GM23338 (cell line): ENCODE results near the gene TGM2. TPM values are rescaled to one million over a fixed set of nuclear protein-coding genes. Genes with fewer than 3 reads are reported as not detected.

Experiments used
- ATAC-seq: fragments of 200-7000 bp; cut with Tn5 transposase; 3 replicates; pipeline ENCODE4 v1.9.1; 2020
- DNase-seq: peaks from one replicate; pipeline ENCODE4 v3.0.0-alpha.2; 2015; ENCODE audit warnings: low spot score
- H2AFZ ChIP-seq: fragments of 200-600 bp; sonication (generic); 2 replicates; pipeline ENCODE4 v1.8.0; 2016; ENCODE audit warnings: antibody characterized with exemption, mild to moderate bottlenecking, moderate library complexity
- H3F3A ChIP-seq: fragments of 200-600 bp; sonication (generic); replicated peaks from 2 replicates; pipeline ENCODE4 v1.8.0; 2017; ENCODE audit warnings: antibody characterized with exemption, mixed run types, low read depth
- H3K27ac ChIP-seq: fragments of 200-600 bp; sonication (generic); 2 replicates; pipeline ENCODE4 v1.6.1; 2016; ENCODE audit warnings: low read depth
- H3K27me3 ChIP-seq: fragments of 200-600 bp; sonication (generic); 2 replicates; pipeline ENCODE4 v1.8.0; 2016; ENCODE audit warnings: mild to moderate bottlenecking, mixed run types, moderate library complexity; ENCODE audit not compliant: insufficient read depth
- H3K36me3 ChIP-seq: fragments of 200-600 bp; sonication (generic); 2 replicates; pipeline ENCODE4 v1.8.0; 2016; ENCODE audit warnings: mild to moderate bottlenecking; ENCODE audit not compliant: insufficient read depth
- H3K4me1 ChIP-seq: fragments of 200-600 bp; sonication (generic); 2 replicates; pipeline ENCODE4 v1.8.0; 2016; ENCODE audit warnings: mild to moderate bottlenecking, moderate library complexity; ENCODE audit not compliant: insufficient read depth
- H3K4me2 ChIP-seq: fragments of 200-600 bp; sonication (generic); 2 replicates; pipeline ENCODE4 v1.7.1; 2017; ENCODE audit warnings: mixed run types
- H3K4me3 ChIP-seq: fragments of 200-600 bp; sonication (generic); 2 replicates; pipeline ENCODE4 v1.6.1; 2016; ENCODE audit warnings: mixed run types
- H3K79me2 ChIP-seq: fragments of 200-600 bp; sonication (generic); replicated peaks from 2 replicates; pipeline ENCODE4 v1.8.0; 2017; ENCODE audit warnings: mild to moderate bottlenecking; ENCODE audit not compliant: insufficient read depth
- H3K9me2 ChIP-seq: fragments of 200-600 bp; sonication (generic); 2 replicates; pipeline ENCODE4 v1.8.0; 2017; ENCODE audit not compliant: insufficient read depth
- H4K20me1 ChIP-seq: fragments of 200-600 bp; sonication (generic); replicated peaks from 2 replicates; pipeline ENCODE4 v1.8.0; 2017; ENCODE audit warnings: mild to moderate bottlenecking; ENCODE audit not compliant: insufficient read depth
- H3K27ac Mint-ChIP-seq: 2 replicates; pipeline ENCODE4 v1.8.0; 2020; ENCODE audit warnings: inconsistent platforms, mild to moderate bottlenecking, moderate library complexity, mixed read lengths
- H3K27me3 Mint-ChIP-seq: 3 replicates; pipeline ENCODE4 v1.8.0; 2022; ENCODE audit warnings: low read depth, mild to moderate bottlenecking, moderate library complexity, mixed read lengths, inconsistent platforms; ENCODE audit not compliant: insufficient read depth, poor library complexity
- H3K36me3 Mint-ChIP-seq: 3 replicates; pipeline ENCODE4 v1.8.0; 2021; ENCODE audit warnings: low read depth, mild to moderate bottlenecking, inconsistent platforms, moderate library complexity, mixed read lengths
- H3K4me1 Mint-ChIP-seq: 3 replicates; pipeline ENCODE4 v1.8.0; 2020; ENCODE audit warnings: mild to moderate bottlenecking, inconsistent platforms, mixed read lengths
- H3K4me3 Mint-ChIP-seq: 3 replicates; pipeline ENCODE4 v1.8.0; 2021; ENCODE audit warnings: moderate library complexity, mild to moderate bottlenecking, inconsistent platforms, mixed read lengths
- H3K9me3 Mint-ChIP-seq: 3 replicates; pipeline ENCODE4 v1.8.0; 2020; ENCODE audit warnings: moderate library complexity, mild to moderate bottlenecking, inconsistent platforms, mixed read lengths
- CREB1 ChIP-seq: fragments of 250-450 bp; sonication (Bioruptor Pico); IDR thresholded peaks from 2 replicates; pipeline ENCODE4 v1.5.0; 2020; ENCODE audit warnings: low read depth, mild to moderate bottlenecking, moderate library complexity
- EZH2 ChIP-seq: fragments of 200-600 bp; sonication (generic); IDR thresholded peaks from one replicate; pipeline ENCODE4 v1.8.0; 2017; ENCODE audit warnings: antibody characterized with exemption, mild to moderate bottlenecking, low read depth; ENCODE audit not compliant: unreplicated experiment
- EZH2phosphoT487 ChIP-seq: fragments of 200-600 bp; sonication (generic); IDR thresholded peaks from one replicate; pipeline ENCODE4 v1.8.1; 2018; ENCODE audit warnings: antibody characterized with exemption; ENCODE audit not compliant: unreplicated experiment
- POLR2AphosphoS5 ChIP-seq: IDR thresholded peaks from 2 replicates; pipeline ENCODE4 v1.6.1; 2016; ENCODE audit warnings: antibody characterized with exemption, low read depth
- STAT1 ChIP-seq: IDR thresholded peaks from one replicate; pipeline ENCODE4 v1.6.1; 2016; ENCODE audit warnings: antibody characterized with exemption; ENCODE audit not compliant: unreplicated experiment
- ZNF114 ChIP-seq: fragments of 250-450 bp; sonication (Bioruptor Pico); IDR thresholded peaks from 2 replicates; pipeline ENCODE4 v1.5.0; 2020; ENCODE audit warnings: mild to moderate bottlenecking, moderate library complexity
- polyA plus RNA-seq: library from polyadenylated mRNA; unstranded; fragments of >200 nt; fragmentation: Nextera tagmentation; extraction: Ambion mirVana; gene quantifications from 2 replicates; pipeline ENCODE4 v1.2.1, GENCODE V29; 2016
- total RNA-seq: library from RNA; depleted of rRNA; stranded (reverse); fragments of >200 nt; shearing (Covaris generic); gene quantifications from 2 replicates; pipeline ENCODE4 v1.2.3, GENCODE V29; 2014
- TF ChIP-seq, protein P1 (sequence below), 2 experiments: fragments of 200-600 bp in 1 of 2; sonication (generic) in 1 of 2; conservative IDR thresholded peaks; 2 replicates each; pipeline versions ENCODE4 v1.5.1 to v1.6.1; 2016 to 2017; ENCODE audit warnings: antibody characterized with exemption in 2 of 2, low read depth in 2 of 2, mild to moderate bottlenecking in 2 of 2, moderate library complexity in 1 of 2
- TF ChIP-seq, protein P2 (sequence below): IDR thresholded peaks from one replicate; pipeline ENCODE4 v1.6.1; 2018; ENCODE audit warnings: antibody characterized with exemption; ENCODE audit not compliant: unreplicated experiment
- TF ChIP-seq, protein P3 (sequence below): fragments of 250-450 bp; sonication (Bioruptor Pico); IDR thresholded peaks from 2 replicates; pipeline ENCODE4 v1.5.0; 2020; ENCODE audit warnings: mild to moderate bottlenecking, moderate library complexity

TGM2 gene
- total and polyA plus RNA-seq, 2 experiments from 2014 or later, result 0.45 to 1.0 TPM

DNA sequence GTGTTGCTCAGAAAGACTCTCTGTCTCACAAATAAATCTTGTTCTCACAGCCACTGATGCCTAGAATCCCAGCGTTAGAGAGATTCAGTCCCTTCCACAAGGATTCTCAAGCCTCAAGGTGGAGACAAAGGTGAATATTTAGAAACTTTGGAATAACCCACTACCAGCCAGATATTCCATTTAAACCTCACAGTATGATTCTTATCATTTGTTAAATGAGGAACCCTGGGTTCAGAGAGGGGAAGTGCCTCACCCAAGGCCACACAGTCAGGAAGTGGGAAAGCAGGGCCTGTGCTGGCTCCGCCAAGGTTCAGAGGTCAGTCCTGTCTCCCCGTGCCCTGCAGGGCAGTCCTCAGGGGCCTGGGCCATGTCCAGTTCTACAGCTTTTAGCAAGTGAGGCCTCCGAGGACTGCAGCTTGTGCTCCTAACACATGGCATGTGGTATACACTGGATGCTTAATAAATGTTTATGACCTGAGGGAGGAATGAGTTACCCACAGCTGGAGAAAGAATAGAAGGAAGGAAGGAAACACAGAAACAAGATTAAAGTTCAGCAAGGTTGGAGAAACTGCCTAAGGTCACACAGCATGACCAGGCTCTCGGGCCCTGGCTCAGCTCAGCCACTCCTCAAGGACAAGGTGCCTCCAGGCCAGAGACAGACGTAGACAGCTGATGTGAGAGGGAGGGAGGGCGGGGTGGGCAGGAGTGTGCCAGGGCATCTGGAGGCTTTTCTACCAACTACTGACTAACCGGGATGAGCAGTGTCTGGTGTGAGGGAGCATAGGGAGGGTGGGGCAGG, 3.9 kb upstream of the TGM2 start:
- H3K27ac Mint-ChIP-seq, result no peak overlapping the region
- Histone ChIP-seq H2AFZ (no peak overlapping the region), H4K20me1 (no peaks in the 10 kb centered on the region), H3K79me2 (no peaks in the 10 kb centered on the region), H3K9me2 (no peaks in the 10 kb centered on the region), H3F3A (no peaks in the 10 kb centered on the region), H3K27me3 (no peaks in the 10 kb centered on the region), H3K27ac (no peak overlapping the region), H3K4me1 (no peaks in the 10 kb centered on the region), H3K4me2 (no peak overlapping the region), H3K36me3 (no peaks in the 10 kb centered on the region), H3K4me3 (no peak overlapping the region)
- H3K4me3 Mint-ChIP-seq, result no peak overlapping the region
- H3K36me3 Mint-ChIP-seq, result no peaks in the 10 kb centered on the region
- peaks cover 5% of the 10 kb centered on the region for H3K27me3 Mint-ChIP-seq
- ATAC-seq (no peak), DNase-seq (no peak)
- TF ChIP-seq STAT1, result no peak
- no peak for TF ChIP-seq EZH2phosphoT487
- TF ChIP-seq, protein P1, sequence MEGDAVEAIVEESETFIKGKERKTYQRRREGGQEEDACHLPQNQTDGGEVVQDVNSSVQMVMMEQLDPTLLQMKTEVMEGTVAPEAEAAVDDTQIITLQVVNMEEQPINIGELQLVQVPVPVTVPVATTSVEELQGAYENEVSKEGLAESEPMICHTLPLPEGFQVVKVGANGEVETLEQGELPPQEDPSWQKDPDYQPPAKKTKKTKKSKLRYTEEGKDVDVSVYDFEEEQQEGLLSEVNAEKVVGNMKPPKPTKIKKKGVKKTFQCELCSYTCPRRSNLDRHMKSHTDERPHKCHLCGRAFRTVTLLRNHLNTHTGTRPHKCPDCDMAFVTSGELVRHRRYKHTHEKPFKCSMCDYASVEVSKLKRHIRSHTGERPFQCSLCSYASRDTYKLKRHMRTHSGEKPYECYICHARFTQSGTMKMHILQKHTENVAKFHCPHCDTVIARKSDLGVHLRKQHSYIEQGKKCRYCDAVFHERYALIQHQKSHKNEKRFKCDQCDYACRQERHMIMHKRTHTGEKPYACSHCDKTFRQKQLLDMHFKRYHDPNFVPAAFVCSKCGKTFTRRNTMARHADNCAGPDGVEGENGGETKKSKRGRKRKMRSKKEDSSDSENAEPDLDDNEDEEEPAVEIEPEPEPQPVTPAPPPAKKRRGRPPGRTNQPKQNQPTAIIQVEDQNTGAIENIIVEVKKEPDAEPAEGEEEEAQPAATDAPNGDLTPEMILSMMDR (conservative IDR thresholded peaks at IDR 0.05; ENCODE audit: low read depth in 2 of 2), result no peak
- no peak for TF ChIP-seq ZNF114 (CRISPR knock-in tag)
- no peak for TF ChIP-seq POLR2AphosphoS5
- TF ChIP-seq, protein P2, sequence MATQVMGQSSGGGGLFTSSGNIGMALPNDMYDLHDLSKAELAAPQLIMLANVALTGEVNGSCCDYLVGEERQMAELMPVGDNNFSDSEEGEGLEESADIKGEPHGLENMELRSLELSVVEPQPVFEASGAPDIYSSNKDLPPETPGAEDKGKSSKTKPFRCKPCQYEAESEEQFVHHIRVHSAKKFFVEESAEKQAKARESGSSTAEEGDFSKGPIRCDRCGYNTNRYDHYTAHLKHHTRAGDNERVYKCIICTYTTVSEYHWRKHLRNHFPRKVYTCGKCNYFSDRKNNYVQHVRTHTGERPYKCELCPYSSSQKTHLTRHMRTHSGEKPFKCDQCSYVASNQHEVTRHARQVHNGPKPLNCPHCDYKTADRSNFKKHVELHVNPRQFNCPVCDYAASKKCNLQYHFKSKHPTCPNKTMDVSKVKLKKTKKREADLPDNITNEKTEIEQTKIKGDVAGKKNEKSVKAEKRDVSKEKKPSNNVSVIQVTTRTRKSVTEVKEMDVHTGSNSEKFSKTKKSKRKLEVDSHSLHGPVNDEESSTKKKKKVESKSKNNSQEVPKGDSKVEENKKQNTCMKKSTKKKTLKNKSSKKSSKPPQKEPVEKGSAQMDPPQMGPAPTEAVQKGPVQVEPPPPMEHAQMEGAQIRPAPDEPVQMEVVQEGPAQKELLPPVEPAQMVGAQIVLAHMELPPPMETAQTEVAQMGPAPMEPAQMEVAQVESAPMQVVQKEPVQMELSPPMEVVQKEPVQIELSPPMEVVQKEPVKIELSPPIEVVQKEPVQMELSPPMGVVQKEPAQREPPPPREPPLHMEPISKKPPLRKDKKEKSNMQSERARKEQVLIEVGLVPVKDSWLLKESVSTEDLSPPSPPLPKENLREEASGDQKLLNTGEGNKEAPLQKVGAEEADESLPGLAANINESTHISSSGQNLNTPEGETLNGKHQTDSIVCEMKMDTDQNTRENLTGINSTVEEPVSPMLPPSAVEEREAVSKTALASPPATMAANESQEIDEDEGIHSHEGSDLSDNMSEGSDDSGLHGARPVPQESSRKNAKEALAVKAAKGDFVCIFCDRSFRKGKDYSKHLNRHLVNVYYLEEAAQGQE, result no peak
- no peak for TF ChIP-seq EZH2
- TF ChIP-seq, protein P3, sequence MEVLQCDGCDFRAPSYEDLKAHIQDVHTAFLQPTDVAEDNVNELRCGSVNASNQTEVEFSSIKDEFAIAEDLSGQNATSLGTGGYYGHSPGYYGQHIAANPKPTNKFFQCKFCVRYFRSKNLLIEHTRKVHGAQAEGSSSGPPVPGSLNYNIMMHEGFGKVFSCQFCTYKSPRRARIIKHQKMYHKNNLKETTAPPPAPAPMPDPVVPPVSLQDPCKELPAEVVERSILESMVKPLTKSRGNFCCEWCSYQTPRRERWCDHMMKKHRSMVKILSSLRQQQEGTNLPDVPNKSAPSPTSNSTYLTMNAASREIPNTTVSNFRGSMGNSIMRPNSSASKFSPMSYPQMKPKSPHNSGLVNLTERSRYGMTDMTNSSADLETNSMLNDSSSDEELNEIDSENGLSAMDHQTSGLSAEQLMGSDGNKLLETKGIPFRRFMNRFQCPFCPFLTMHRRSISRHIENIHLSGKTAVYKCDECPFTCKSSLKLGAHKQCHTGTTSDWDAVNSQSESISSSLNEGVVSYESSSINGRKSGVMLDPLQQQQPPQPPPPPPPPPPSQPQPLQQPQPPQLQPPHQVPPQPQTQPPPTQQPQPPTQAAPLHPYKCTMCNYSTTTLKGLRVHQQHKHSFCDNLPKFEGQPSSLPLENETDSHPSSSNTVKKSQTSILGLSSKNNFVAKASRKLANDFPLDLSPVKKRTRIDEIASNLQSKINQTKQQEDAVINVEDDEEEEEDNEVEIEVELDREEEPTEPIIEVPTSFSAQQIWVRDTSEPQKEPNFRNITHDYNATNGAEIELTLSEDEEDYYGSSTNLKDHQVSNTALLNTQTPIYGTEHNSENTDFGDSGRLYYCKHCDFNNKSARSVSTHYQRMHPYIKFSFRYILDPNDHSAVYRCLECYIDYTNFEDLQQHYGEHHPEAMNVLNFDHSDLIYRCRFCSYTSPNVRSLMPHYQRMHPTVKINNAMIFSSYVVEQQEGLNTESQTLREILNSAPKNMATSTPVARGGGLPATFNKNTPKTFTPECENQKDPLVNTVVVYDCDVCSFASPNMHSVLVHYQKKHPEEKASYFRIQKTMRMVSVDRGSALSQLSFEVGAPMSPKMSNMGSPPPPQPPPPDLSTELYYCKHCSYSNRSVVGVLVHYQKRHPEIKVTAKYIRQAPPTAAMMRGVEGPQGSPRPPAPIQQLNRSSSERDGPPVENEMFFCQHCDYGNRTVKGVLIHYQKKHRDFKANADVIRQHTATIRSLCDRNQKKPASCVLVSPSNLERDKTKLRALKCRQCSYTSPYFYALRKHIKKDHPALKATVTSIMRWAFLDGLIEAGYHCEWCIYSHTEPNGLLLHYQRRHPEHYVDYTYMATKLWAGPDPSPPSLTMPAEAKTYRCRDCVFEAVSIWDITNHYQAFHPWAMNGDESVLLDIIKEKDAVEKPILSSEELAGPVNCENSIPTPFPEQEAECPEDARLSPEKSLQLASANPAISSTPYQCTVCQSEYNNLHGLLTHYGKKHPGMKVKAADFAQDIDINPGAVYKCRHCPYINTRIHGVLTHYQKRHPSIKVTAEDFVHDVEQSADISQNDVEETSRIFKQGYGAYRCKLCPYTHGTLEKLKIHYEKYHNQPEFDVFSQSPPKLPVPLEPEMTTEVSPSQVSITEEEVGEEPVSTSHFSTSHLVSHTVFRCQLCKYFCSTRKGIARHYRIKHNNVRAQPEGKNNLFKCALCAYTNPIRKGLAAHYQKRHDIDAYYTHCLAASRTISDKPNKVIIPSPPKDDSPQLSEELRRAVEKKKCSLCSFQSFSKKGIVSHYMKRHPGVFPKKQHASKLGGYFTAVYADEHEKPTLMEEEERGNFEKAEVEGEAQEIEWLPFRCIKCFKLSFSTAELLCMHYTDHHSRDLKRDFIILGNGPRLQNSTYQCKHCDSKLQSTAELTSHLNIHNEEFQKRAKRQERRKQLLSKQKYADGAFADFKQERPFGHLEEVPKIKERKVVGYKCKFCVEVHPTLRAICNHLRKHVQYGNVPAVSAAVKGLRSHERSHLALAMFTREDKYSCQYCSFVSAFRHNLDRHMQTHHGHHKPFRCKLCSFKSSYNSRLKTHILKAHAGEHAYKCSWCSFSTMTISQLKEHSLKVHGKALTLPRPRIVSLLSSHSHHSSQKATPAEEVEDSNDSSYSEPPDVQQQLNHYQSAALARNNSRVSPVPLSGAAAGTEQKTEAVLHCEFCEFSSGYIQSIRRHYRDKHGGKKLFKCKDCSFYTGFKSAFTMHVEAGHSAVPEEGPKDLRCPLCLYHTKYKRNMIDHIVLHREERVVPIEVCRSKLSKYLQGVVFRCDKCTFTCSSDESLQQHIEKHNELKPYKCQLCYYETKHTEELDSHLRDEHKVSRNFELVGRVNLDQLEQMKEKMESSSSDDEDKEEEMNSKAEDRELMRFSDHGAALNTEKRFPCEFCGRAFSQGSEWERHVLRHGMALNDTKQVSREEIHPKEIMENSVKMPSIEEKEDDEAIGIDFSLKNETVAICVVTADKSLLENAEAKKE (CRISPR knock-in tag), result no peak
- TF ChIP-seq CREB1 (CRISPR knock-in tag), result no peak
- H3K4me1 Mint-ChIP-seq, result peaks cover 2% of the 10 kb centered on the region; the same call in 2 of the 3 replicates
- H3K9me3 Mint-ChIP-seq, result no peaks in the 10 kb centered on the region
